ENCODE results near the gene ZDHHC11.
"Not testable (repeated sequence)": the region's sequence is repeated elsewhere in the genome, so short reads cannot be mapped to it uniquely, and the experiment has no call there.

GRCh38 chr5:842402-843221 lies 8.2 kb downstream of the ZDHHC11 start:
- TF ChIP-seq CTCF (conservative IDR thresholded peaks at IDR 0.05 in 1 of 2, IDR thresholded peaks at IDR 0.05 in 1 of 2; ENCODE audit: extremely low read depth in 1 of 2, insufficient read depth in 1 of 2, low read depth in 1 of 2, low read length in 2 of 2); EZH2 (IDR thresholded peaks at IDR 0.05; ENCODE audit: borderline replicate concordance, low read length): not testable (repeated sequence)
